Measurements from ENCODE around the gene FUT7. TPM values are rescaled to one million over a fixed set of nuclear protein-coding genes. Genes with fewer than 3 reads are reported as not detected.
A peak's percentile ranks its signal among the peaks of the same experiment; 100 is the strongest.

The FUT7 gene
- total and polyA plus RNA-seq, 2 of the 13 experiments (the other 11 are each of a cell fraction or from before 2014, with no cell fraction given): 0.05 TPM; not detected in 1

DNA sequence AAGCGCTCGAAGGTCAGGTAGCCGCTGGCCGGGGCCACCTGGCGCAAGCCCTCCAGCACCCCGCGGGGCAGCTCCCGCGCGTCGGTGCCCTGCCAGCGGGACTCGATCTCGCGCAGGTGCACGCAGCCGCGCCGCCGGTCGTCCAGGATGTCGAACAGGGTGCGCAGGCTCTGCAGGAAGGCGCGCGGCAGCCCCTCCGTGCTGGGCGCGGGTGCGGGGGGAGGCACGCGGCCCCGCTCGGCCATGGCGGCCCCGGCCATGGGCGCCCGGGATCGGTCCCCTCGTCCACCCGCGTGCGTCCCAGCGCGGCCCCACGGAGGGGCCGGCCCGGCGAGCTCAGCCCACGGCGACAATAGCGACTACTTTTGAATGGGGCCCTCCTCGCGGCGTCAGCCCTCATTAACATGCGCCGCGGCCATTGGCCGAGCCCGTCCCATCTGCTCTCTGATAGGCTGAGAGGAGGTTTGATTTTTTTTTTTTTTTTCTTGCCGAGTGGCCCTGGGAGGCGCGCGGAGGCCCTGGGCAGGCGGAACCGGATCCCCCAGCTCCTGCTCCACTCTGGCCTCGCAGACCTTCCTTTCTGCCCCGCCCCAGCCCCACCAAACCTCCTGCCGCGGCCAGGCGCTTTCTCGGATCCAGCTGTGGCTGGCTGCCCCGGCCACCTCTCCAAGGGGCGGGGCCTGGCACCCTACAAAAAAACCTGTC is 38.5 kb upstream of the FUT7 start, which contains the start of gene SAPCD2 (continued):
- TF ChIP-seq, protein P1, sequence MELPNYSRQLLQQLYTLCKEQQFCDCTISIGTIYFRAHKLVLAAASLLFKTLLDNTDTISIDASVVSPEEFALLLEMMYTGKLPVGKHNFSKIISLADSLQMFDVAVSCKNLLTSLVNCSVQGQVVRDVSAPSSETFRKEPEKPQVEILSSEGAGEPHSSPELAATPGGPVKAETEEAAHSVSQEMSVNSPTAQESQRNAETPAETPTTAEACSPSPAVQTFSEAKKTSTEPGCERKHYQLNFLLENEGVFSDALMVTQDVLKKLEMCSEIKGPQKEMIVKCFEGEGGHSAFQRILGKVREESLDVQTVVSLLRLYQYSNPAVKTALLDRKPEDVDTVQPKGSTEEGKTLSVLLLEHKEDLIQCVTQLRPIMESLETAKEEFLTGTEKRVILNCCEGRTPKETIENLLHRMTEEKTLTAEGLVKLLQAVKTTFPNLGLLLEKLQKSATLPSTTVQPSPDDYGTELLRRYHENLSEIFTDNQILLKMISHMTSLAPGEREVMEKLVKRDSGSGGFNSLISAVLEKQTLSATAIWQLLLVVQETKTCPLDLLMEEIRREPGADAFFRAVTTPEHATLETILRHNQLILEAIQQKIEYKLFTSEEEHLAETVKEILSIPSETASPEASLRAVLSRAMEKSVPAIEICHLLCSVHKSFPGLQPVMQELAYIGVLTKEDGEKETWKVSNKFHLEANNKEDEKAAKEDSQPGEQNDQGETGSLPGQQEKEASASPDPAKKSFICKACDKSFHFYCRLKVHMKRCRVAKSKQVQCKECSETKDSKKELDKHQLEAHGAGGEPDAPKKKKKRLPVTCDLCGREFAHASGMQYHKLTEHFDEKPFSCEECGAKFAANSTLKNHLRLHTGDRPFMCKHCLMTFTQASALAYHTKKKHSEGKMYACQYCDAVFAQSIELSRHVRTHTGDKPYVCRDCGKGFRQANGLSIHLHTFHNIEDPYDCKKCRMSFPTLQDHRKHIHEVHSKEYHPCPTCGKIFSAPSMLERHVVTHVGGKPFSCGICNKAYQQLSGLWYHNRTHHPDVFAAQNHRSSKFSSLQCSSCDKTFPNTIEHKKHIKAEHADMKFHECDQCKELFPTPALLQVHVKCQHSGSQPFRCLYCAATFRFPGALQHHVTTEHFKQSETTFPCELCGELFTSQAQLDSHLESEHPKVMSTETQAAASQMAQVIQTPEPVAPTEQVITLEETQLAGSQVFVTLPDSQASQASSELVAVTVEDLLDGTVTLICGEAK (IDR thresholded peaks at IDR 0.05): no peak
- TF ChIP-seq, protein P1 (CRISPR knock-in tag; IDR thresholded peaks at IDR 0.05): no peak
- TF ChIP-seq NR1H2 (CRISPR knock-in tag; IDR thresholded peaks at IDR 0.05; ENCODE audit: borderline replicate concordance, low read depth): no peak
- peak; percentile 25 for TF ChIP-seq HNRNPK (IDR thresholded peaks at IDR 0.05; ENCODE audit: low read depth, low read length, poor library complexity, severe bottlenecking)
- no peak for TF ChIP-seq ZNF354B (CRISPR knock-in tag; IDR thresholded peaks at IDR 0.05)
- peak; percentile 39; the same call in 1 of the 2 replicates for TF ChIP-seq HDAC2 (CRISPR knock-in tag; IDR thresholded peaks at IDR 0.05)
- TF ChIP-seq, protein P2, sequence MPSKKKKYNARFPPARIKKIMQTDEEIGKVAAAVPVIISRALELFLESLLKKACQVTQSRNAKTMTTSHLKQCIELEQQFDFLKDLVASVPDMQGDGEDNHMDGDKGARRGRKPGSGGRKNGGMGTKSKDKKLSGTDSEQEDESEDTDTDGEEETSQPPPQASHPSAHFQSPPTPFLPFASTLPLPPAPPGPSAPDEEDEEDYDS (CRISPR knock-in tag; IDR thresholded peaks at IDR 0.05): peak; percentile 77
- 0 out of 2 replicates have a peak, but pooled peaks have one; percentile 25 for TF ChIP-seq ESRRA (CRISPR knock-in tag; IDR thresholded peaks at IDR 0.05; ENCODE audit: low read depth)
- TF ChIP-seq HDAC1 (CRISPR knock-in tag; IDR thresholded peaks at IDR 0.05): peak; percentile 51; the same call in 1 of the 2 replicates
- TF ChIP-seq, protein P3, sequence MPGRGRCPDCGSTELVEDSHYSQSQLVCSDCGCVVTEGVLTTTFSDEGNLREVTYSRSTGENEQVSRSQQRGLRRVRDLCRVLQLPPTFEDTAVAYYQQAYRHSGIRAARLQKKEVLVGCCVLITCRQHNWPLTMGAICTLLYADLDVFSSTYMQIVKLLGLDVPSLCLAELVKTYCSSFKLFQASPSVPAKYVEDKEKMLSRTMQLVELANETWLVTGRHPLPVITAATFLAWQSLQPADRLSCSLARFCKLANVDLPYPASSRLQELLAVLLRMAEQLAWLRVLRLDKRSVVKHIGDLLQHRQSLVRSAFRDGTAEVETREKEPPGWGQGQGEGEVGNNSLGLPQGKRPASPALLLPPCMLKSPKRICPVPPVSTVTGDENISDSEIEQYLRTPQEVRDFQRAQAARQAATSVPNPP (CRISPR knock-in tag; IDR thresholded peaks at IDR 0.05): no peak
- 0 out of 2 replicates have a peak, but pooled peaks have one; percentile 42 for TF ChIP-seq ZMYM4 (CRISPR knock-in tag; IDR thresholded peaks at IDR 0.05)
- TF ChIP-seq, protein P4, sequence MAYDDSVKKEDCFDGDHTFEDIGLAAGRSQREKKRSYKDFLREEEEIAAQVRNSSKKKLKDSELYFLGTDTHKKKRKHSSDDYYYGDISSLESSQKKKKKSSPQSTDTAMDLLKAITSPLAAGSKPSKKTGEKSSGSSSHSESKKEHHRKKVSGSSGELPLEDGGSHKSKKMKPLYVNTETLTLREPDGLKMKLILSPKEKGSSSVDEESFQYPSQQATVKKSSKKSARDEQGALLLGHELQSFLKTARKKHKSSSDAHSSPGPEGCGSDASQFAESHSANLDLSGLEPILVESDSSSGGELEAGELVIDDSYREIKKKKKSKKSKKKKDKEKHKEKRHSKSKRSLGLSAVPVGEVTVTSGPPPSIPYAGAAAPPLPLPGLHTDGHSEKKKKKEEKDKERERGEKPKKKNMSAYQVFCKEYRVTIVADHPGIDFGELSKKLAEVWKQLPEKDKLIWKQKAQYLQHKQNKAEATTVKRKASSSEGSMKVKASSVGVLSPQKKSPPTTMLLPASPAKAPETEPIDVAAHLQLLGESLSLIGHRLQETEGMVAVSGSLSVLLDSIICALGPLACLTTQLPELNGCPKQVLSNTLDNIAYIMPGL (CRISPR knock-in tag; IDR thresholded peaks at IDR 0.05; ENCODE audit: borderline replicate concordance in 1 of 2, low read depth in 1 of 2): peak in 1 of 2 experiments; percentile 73; a peak in 2 of 4 replicates
- TF ChIP-seq ZNF792 (CRISPR knock-in tag; IDR thresholded peaks at IDR 0.05): peak; percentile 65
- no peak for TF ChIP-seq PAF1 (CRISPR knock-in tag; IDR thresholded peaks at IDR 0.05)
- peak; percentile 74 for TF ChIP-seq GABPB1 (CRISPR knock-in tag; IDR thresholded peaks at IDR 0.05)
- no peak for TF ChIP-seq POLR2AphosphoS2 (IDR thresholded peaks at IDR 0.05; ENCODE audit: low read depth, low read length)
